HG03097 (cell line): Measurements from ENCODE around the gene PNPLA2.

Experiments used
- ATAC-seq: cut with Tn5 transposase; IDR thresholded peaks from one replicate; pipeline ENCODE4 v1.9.1; 2021; ENCODE audit not compliant: unreplicated experiment, low FRiP score

The PNPLA2 gene

GRCh38 chr11:828506-829175 lies 9.9 kb downstream of the PNPLA2 start:
- no peak for ATAC-seq

- no peak for ATAC-seq
These were observed 10.6 kb downstream of the PNPLA2 start for GRCh38 chr11:829176-829846.

DNA sequence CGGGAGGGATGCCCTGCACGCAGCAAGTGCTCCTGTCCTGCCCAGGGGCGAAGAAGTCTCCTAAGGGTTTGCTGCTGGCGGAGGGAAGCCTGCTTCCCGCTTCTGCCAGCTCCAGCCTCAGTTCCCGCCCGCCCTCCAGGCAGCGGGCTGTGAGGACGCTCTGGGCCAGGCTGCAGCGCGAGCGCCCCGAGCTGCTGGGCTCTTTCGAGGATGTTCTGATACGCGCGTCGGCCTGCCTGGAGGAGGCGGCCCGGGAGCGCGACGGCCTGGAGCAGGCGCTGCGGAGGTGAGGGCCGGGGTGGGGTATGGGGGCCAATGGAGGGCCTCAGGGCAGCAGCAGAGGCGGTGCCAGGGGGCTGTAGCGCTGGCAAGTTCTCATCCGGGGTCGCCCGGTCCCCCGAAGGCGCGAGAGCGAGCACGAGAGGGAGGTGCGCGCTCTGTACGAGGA lies 11.2 kb downstream of the PNPLA2 start:
- ATAC-seq, result no peak

DNA sequence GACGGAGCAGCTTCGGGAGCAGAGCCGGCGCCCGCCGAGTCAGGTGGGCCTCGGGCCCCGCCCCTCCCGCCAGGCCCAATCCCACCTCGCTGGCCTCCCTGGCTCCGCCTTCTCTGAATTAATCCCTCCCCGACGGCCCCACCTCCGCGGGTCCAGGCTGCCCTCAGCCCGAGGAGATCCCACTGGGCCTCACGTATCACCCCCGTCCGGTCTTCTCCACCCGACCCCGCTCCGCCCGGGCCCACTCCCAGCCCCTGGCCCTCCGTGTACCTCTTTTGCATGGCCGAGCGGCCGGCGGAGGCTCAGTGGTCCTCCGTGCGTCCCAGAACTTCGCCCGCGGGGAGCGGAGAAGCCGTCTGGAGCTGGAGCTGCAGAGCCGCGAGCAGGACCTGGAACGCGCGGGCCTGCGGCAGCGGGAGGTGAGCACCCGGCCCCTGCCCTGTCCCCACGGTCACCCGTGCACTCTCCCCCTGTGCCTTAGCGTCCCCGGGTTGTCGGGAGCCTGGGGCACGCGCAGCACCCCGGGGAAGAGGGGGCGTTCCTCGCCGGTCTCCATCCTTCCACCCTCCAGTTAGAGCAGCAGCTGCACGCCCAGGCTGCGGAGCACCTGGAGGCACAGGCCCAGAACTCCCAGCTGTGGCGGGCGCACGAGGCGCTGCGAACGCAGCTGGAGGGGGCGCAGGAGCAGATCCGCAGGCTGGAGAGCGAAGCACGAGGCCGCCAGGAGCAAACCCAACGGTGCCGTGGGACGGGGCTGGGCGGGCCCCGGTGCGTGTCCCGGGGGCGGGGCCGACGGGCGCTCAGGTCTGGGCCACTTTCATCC lies 11.8 kb downstream of the PNPLA2 start:
- no peak for ATAC-seq

GRCh38 chr11:831118-831864 lies 12.6 kb downstream of the PNPLA2 start:
- no peak for ATAC-seq

GRCh38 chr11:831961-832528 lies 13.3 kb downstream of the PNPLA2 start:
- ATAC-seq, result no peak

DNA sequence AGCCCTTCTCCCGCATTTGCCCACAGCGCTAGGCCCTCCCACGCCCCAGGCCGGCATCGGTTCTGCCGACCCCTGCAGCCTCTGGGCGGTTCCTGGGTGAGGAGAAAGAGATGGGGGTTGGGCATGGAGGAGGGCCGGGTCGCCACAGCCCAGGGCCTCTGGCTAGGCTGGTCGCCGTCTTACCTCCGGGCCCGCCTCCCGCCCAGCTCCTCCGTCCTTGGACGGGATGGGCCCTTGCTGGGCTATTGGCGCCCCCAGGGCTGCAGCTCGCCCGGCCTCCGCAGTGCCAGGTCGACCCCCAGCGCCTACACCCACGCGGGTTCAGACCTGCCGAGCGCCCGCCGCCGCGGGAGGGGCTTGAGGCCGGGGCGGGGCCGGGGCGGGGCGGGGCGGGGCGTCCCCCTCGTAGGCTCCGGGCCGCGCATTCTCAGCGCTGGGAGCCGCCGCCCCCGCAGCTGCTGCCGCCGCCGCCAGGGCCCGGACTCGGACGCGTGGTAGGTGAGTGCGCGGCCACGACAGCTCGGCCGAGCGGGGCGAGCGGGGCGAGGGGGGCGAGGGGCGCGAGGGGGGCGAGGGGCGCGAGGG lies 13.9 kb downstream of the PNPLA2 start, which contains the start of gene CD151:
CD151 (plus strand) TSS at position 424 of the 585 bp plus-strand sequence. CDS start 3,118 bp downstream, outside the sequence.
- no peak for ATAC-seq

GRCh38 chr11:833114-833791 lies 14.5 kb downstream of the PNPLA2 start:
- no peak for ATAC-seq

GRCh38 chr11:833849-834311 lies 15.2 kb downstream of the PNPLA2 start:
- ATAC-seq, result no peak

GRCh38 chr11:834371-835316 lies 15.9 kb downstream of the PNPLA2 start:
- no peak for ATAC-seq

- no peak for ATAC-seq
These were observed 17.6 kb downstream of the PNPLA2 start for GRCh38 chr11:836274-836673.

- no peak for ATAC-seq
These were observed 18.0 kb downstream of the PNPLA2 start for GRCh38 chr11:836700-837099.

- no peak for ATAC-seq
These were observed 18.7 kb downstream of the PNPLA2 start for GRCh38 chr11:837189-837989.

DNA sequence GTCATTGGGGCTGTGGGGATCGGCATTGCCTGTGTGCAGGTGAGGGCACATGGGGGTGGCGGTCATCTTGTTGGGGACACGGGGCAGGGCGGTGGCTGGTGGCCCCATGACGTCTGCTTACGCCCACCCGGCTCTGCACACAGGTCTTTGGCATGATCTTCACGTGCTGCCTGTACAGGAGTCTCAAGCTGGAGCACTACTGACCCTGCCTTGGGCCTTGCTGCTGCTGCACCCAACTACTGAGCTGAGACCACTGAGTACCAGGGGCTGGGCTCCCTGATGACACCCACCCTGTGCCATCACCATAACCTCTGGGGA lies 19.2 kb downstream of the PNPLA2 start:
- ATAC-seq, result no peak

DNA sequence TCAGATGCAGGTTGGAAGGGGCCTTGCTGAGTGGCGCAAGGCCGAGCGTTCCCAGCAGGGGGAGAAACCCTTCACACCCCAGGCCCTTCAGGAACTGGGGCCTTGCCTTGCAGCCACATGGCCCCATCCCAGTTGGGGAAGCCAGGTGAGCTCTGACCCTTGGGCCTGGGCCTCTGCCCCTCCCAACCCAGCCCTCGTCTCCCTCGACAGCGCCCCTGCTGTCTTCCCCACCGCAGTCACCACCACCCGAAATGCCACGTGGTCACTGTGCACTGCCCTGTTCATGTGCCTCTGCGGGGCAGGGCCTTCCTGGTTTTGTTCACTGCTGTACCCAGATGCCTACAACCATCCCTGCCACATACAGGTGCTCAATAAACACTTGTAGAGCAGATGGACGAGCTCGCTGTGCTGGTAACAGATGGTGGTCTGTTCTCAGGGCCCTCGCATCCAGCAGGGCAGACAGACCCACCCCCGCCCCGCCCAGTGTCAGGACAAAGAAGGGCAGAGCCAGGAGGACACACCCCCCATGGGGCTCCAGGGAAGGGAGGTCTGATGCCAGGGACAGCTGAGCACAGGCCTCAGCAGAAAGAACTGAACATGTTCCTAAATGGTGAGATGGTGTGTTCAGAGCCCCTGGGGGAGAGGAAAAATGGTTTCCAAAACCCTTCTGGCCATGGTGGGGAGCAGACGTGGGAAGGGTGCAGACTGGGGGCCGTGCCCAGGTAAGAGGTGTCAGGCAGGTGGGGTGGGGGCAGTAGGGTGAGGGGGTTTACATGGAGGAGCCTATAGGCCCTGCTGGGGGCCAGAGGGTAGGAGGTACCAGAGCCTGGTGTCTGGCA lies 19.9 kb downstream of the PNPLA2 start:
- ATAC-seq, result no peak

DNA sequence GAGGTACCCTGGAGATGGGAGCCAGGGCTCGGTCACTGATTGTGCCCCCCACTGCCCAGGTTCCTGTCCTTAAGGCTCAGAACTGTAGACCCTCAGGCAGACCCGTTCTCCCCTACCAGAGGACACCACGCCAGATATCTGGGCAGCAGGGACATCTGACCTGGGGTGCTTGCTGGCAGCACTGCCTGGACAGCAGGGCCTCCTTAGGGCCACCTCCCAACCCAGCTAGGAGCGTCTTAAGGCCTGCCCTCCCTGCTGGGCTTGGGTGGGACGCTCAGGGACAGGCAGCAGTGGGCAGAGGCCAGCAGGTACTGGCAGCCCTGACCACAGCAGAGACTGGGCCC lies 20.5 kb downstream of the PNPLA2 start:
- no peak for ATAC-seq
